NCI-H748 treated with DMSO at 0.1 percent for 48 hours (cell line): ENCODE data around the gene AKR7A2.
"Not testable (repeated sequence)": the region's sequence is repeated elsewhere in the genome, so short reads cannot be mapped to it uniquely, and the experiment has no call there.

ENCODE experiments used
- DNase-seq: peaks from one replicate; lab custom pipeline; 2025; lab: John Stamatoyannopoulos, UW

The AKR7A2 gene

GRCh38 chr1:19306941-19307340 lies 5.0 kb downstream of the AKR7A2 start:
- DNase-seq, result no peak

GRCh38 chr1:19305880-19306279 lies 6.1 kb downstream of the AKR7A2 start:
- no peak for DNase-seq

- not testable (repeated sequence) for DNase-seq
Measured at GRCh38 chr1:19304081-19304480, 7.9 kb downstream of the AKR7A2 start.

GRCh38 chr1:19300211-19300610 lies 11.7 kb downstream of the AKR7A2 start:
- DNase-seq, result no peak

- DNase-seq, result no peak
Measured at GRCh38 chr1:19294638-19295037, 17.3 kb downstream of the AKR7A2 start.

- no peak for DNase-seq
Measured at GRCh38 chr1:19289244-19289643, 22.7 kb downstream of the AKR7A2 start.

- not testable (repeated sequence) for DNase-seq
Measured at GRCh38 chr1:19288324-19289241, 23.4 kb downstream of the AKR7A2 start, which contains the start of gene AKR7A3. Gene AKR7A3, minus strand, starts transcription at chr1:19288770. Its CDS starts 61 bp downstream, at chr1:19288709.

GRCh38 chr1:19287436-19288185 lies 24.3 kb downstream of the AKR7A2 start:
- DNase-seq, result no peak

GRCh38 chr1:19285807-19286206 lies 26.1 kb downstream of the AKR7A2 start:
- not testable (repeated sequence) for DNase-seq

GRCh38 chr1:19285366-19285765 lies 26.6 kb downstream of the AKR7A2 start:
- not testable (repeated sequence) for DNase-seq

- DNase-seq, result no peak
Measured at GRCh38 chr1:19284881-19285280, 27.1 kb downstream of the AKR7A2 start.

- DNase-seq, result no peak
Measured at GRCh38 chr1:19283891-19284290, 28.1 kb downstream of the AKR7A2 start.

GRCh38 chr1:19274636-19275035 lies 37.3 kb downstream of the AKR7A2 start:
- no peak for DNase-seq

- not testable (repeated sequence) for DNase-seq
Measured at GRCh38 chr1:19273844-19274531, 38.0 kb downstream of the AKR7A2 start.

GRCh38 chr1:19273106-19273843 lies 38.7 kb downstream of the AKR7A2 start:
- DNase-seq, result no peak

- DNase-seq, result no peak
Measured at GRCh38 chr1:19272064-19272463, 39.9 kb downstream of the AKR7A2 start.

GRCh38 chr1:19270343-19270730 lies 41.6 kb downstream of the AKR7A2 start:
- not testable (repeated sequence) for DNase-seq

- DNase-seq, result not testable (repeated sequence)
Measured at GRCh38 chr1:19269427-19270342, 42.3 kb downstream of the AKR7A2 start.

GRCh38 chr1:19268445-19268844 lies 43.5 kb downstream of the AKR7A2 start:
- no peak for DNase-seq

- DNase-seq, result no peak
Measured at GRCh38 chr1:19262744-19263143, 49.2 kb downstream of the AKR7A2 start.
